ENCODE measurements around the gene MYBPH. TPM values are rescaled to one million over a fixed set of nuclear protein-coding genes. Genes with fewer than 3 reads are reported as not detected.

The MYBPH gene
- polyA plus RNA-seq, 3 donors: 0.04 to 0.52 (median 0.16) TPM

GRCh38 chr1:203165101-203165799, 10.4 kb downstream of the MYBPH start:
- Histone ChIP-seq H3K36me3 (replicated peaks in 1 of 2; ENCODE audit: control insufficient read depth in 1 of 2, insufficient read depth in 2 of 2, low read length in 2 of 2) (no peaks in the 10 kb centered on the region), H3K4me2 (replicated peaks; ENCODE audit: extremely low read depth, low read length, poor library complexity, severe bottlenecking) (no peak overlapping the region), H3K27ac (ENCODE audit: low read depth in 1 of 2, low read length in 2 of 2) (no peak overlapping the region), H3K9me3 (replicated peaks in 1 of 2; ENCODE audit: control insufficient read depth in 1 of 2, insufficient read depth in 1 of 2, low read length in 2 of 2) (no peaks in the 10 kb centered on the region), H3K79me2 (ENCODE audit: insufficient read depth, low read length) (no peaks in the 10 kb centered on the region), H2AFZ (ENCODE audit: insufficient read depth, low read depth, low read length, poor library complexity, severe bottlenecking) (no peak overlapping the region), H3K27me3 (ENCODE audit: control insufficient read depth in 2 of 2, insufficient read depth in 2 of 2, low read length in 2 of 2) (no peaks in the 10 kb centered on the region), H3K9ac (ENCODE audit: insufficient read depth, low read length, poor library complexity, severe bottlenecking) (no peak overlapping the region), H3K4me1 (ENCODE audit: control insufficient read depth in 1 of 2, insufficient read depth in 2 of 2, low read length in 2 of 2) (peaks cover 13 to 21% of the 10 kb centered on the region in 2 donors), H3K4me3 (replicated peaks in 1 of 3; ENCODE audit: low read depth in 2 of 3, low read length in 3 of 3) (no peak overlapping the region), H4K20me1 (ENCODE audit: insufficient read depth, low read length) (no peaks in the 10 kb centered on the region)
- peaks cover 0 to 4% of the 10 kb centered on the region in 2 donors for H3K36me3 Mint-ChIP-seq
- H3K9me3 Mint-ChIP-seq: peaks cover 0 to 1% (median 0%) of the 10 kb centered on the region in 7 donors
- intact Hi-C loops (cut with micrococcal nuclease): no loop called here
- peaks cover 37% of the 10 kb centered on the region for H3K4me1 Mint-ChIP-seq
- H3K27ac Mint-ChIP-seq: no peak overlapping the region
- H3K4me3 Mint-ChIP-seq: peak overlapping the region in 1 of 2 donors; percentile 37
- 94% methylated on average over 22 of the region's 28 CpGs for WGBS (ENCODE audit: insufficient coverage)
- no peak for TF ChIP-seq CTCF (IDR thresholded peaks at IDR 0.05)
- H3K27me3 Mint-ChIP-seq (ENCODE audit: low read depth in 3 of 3): peaks cover 15 to 28% (median 25%) of the 10 kb centered on the region in 3 donors
- no peak for DNase-seq

- Histone ChIP-seq H3K4me1 (ENCODE audit: control insufficient read depth in 1 of 2, insufficient read depth in 2 of 2, low read length in 2 of 2) (peaks cover 13 to 21% of the 10 kb centered on the region in 2 donors), H3K9ac (ENCODE audit: insufficient read depth, low read length, poor library complexity, severe bottlenecking) (no peak overlapping the region), H3K4me3 (replicated peaks in 1 of 3; ENCODE audit: low read depth in 2 of 3, low read length in 3 of 3) (no peak overlapping the region), H3K9me3 (replicated peaks in 1 of 2; ENCODE audit: control insufficient read depth in 1 of 2, insufficient read depth in 1 of 2, low read length in 2 of 2) (no peaks in the 10 kb centered on the region), H4K20me1 (ENCODE audit: insufficient read depth, low read length) (no peaks in the 10 kb centered on the region), H3K79me2 (ENCODE audit: insufficient read depth, low read length) (no peaks in the 10 kb centered on the region), H3K27ac (ENCODE audit: low read depth in 1 of 2, low read length in 2 of 2) (no peak overlapping the region), H3K4me2 (replicated peaks; ENCODE audit: extremely low read depth, low read length, poor library complexity, severe bottlenecking) (no peak overlapping the region), H2AFZ (ENCODE audit: insufficient read depth, low read depth, low read length, poor library complexity, severe bottlenecking) (no peak overlapping the region), H3K27me3 (ENCODE audit: control insufficient read depth in 2 of 2, insufficient read depth in 2 of 2, low read length in 2 of 2) (no peaks in the 10 kb centered on the region), H3K36me3 (replicated peaks in 1 of 2; ENCODE audit: control insufficient read depth in 1 of 2, insufficient read depth in 2 of 2, low read length in 2 of 2) (no peaks in the 10 kb centered on the region)
- peak; percentile 25 to 43 (median 33) for DNase-seq
- Mint-ChIP-seq H3K4me3 (peak overlapping the region in 1 of 2 donors; percentile 28), H3K9me3 (peaks cover 0 to 1% (median 0%) of the 10 kb centered on the region in 7 donors), H3K36me3 (peaks cover 0 to 4% of the 10 kb centered on the region in 2 donors), H3K4me1 (peaks cover 37% of the 10 kb centered on the region), H3K27ac (peak overlapping the region in 3 of 7 donors; percentile 54 to 60 (median 55)), H3K27me3 (ENCODE audit: low read depth in 3 of 3) (peaks cover 18 to 30% (median 27%) of the 10 kb centered on the region in 3 donors)
- intact Hi-C loops (cut with micrococcal nuclease): no loop called here
- 60% methylated on average over 3 of the region's 7 CpGs for WGBS (ENCODE audit: insufficient coverage)
- no peak for TF ChIP-seq CTCF (IDR thresholded peaks at IDR 0.05)
Observed at GRCh38 chr1:203163891-203164635, 11.6 kb downstream of the MYBPH start.
